HepG2 (cell line): Measurements from ENCODE around the gene PIAS3.
"Not testable (repeated sequence)": the region's sequence is repeated elsewhere in the genome, so short reads cannot be mapped to it uniquely, and the experiment has no call there.

Experiments used
- ELK4 ChIP-seq: sonication (generic); formaldehyde crosslinking; IDR thresholded peaks from 2 replicates; pipeline ENCODE4 v1.9.0; 2021; ENCODE audit warnings: missing genetic modification reagents, borderline replicate concordance
- GABPA ChIP-seq, 2 experiments: IDR thresholded peaks; 2 replicates each; pipeline ENCODE4 v1.6.1; 2011 to 2016; ENCODE audit warnings: low read depth in 2 of 2, low read length in 1 of 2, missing biosample characterization in 1 of 2, missing genetic modification characterization in 1 of 2
- JUND ChIP-seq: sonication (generic); formaldehyde crosslinking; IDR thresholded peaks from 2 replicates; pipeline ENCODE4 v1.8.0; 2022; ENCODE audit warnings: mild to moderate bottlenecking, missing genetic modification reagents
- KLF13 ChIP-seq: sonication (generic); formaldehyde crosslinking; IDR thresholded peaks from 2 replicates; pipeline ENCODE4 v1.4.0; 2020; ENCODE audit warnings: mild to moderate bottlenecking, missing genetic modification reagents
- MEF2D ChIP-seq: sonication (generic); formaldehyde crosslinking; IDR thresholded peaks from 2 replicates; pipeline ENCODE4 v1.5.1; 2020; ENCODE audit warnings: mild to moderate bottlenecking, missing genetic modification reagents
- ZFX ChIP-seq: sonication (generic); formaldehyde crosslinking; IDR thresholded peaks from 2 replicates; pipeline ENCODE4 v1.4.0; 2020; ENCODE audit warnings: mild to moderate bottlenecking, low read depth, missing genetic modification reagents, moderate library complexity

- TF ChIP-seq JUND (CRISPR knock-in tag); MEF2D (CRISPR knock-in tag); ELK4 (CRISPR knock-in tag); ZFX; GABPA (IDR thresholded peaks at IDR 0.05; ENCODE audit: low read depth, low read length); GABPA (CRISPR knock-in tag; IDR thresholded peaks at IDR 0.05; ENCODE audit: low read depth); KLF13 (CRISPR knock-in tag): not testable (repeated sequence)
Observed at GRCh38 chr1:145818095-145818494, 40.8 kb downstream of the PIAS3 start.
